Ovary (tissue), 9 donors: ENCODE data around the gene ESPN. TPM values are rescaled to one million over a fixed set of nuclear protein-coding genes. Genes with fewer than 3 reads are reported as not detected.
"Not testable (repeated sequence)": the region's sequence is repeated elsewhere in the genome, so short reads cannot be mapped to it uniquely, and the experiment has no call there.

Source experiments
- DNase-seq, 5 donors: peaks; one replicate each; pipeline ENCODE4 v3.0.0-alpha.2; 2019 to 2020
- H3K27ac ChIP-seq, 2 donors: fragments of 200-600 bp; one replicate each; pipeline versions ENCODE4 v1.5.1 to v1.8.0; 2019 to 2022
- H3K27me3 ChIP-seq: fragments of 200-600 bp; one replicate; pipeline ENCODE4 v1.8.0; 2022
- H3K36me3 ChIP-seq: fragments of 200-600 bp; sonication (generic); one replicate; pipeline ENCODE4 v1.5.1; 2019
- H3K4me1 ChIP-seq: one replicate; pipeline ENCODE4 v1.8.1; 2013; ENCODE audit warnings: mild to moderate bottlenecking, moderate library complexity; ENCODE audit not compliant: insufficient read depth
- H3K4me3 ChIP-seq: fragments of 200-600 bp; sonication (generic); one replicate; pipeline ENCODE4 v1.5.1; 2017
- H3K9me3 ChIP-seq, 2 donors: fragments of 200-600 bp in 1 of 2; sonication (generic) in 1 of 2; one replicate each; pipeline versions ENCODE4 v1.5.1 to v1.8.1; 2013 to 2019; ENCODE audit warnings: mild to moderate bottlenecking in 1 of 2, moderate library complexity in 1 of 2
- EP300 ChIP-seq: sonication (generic); formaldehyde crosslinking; IDR thresholded peaks from one replicate; pipeline ENCODE4 v1.6.1; 2017; ENCODE audit warnings: antibody characterized with exemption
- POLR2A ChIP-seq: fragments of 450-650 bp; IDR thresholded peaks from one replicate; pipeline ENCODE4 v1.6.1; 2017; ENCODE audit warnings: antibody characterized with exemption, mild to moderate bottlenecking, moderate library complexity
- WGBS, 3 donors: extraction: QIAGEN DNeasy Blood & Tissue Kit in 1 of 3; methylation state at CpG; one replicate each; pipeline versions ENCODE4 v1.1.5 to v1.1.7; 2013 to 2017; 5-methylcytosine and 5-hydroxymethylcytosine counted together
- intact Hi-C, 4 donors: fragments of 100-400 bp; cut with DNase I; formaldehyde crosslinking; loops; one replicate each; pipeline versions ENCODE4 v1.11.0 to v1.15.1; 2022 to 2023
- polyA plus RNA-seq, 2 donors: library from polyadenylated mRNA; stranded (reverse); fragments of 200-250 nt in 1 of 2; fragments of 350-450 nt in 1 of 2; fragmentation: Illumina TruSeq in 1 of 2; extraction: RNeasy Lipid Tissue Mini Kit (QIAGEN cat#74804) in 1 of 2; gene quantifications; one replicate each; pipeline ENCODE4 v1.2.3, GENCODE V29; 2013 to 2014
- total RNA-seq, 7 donors: library from RNA; depleted of rRNA in 2 of 7; stranded (reverse); fragments of >200 nt in 2 of 7; fragmentation: NEBNext Ultra II Directional in 3 of 7; extraction: Animal tissue kit (Norgen Biotek cat#: 25700) in 3 of 7; gene quantifications; one replicate each; pipeline versions ENCODE4 v1.1.0 to v1.2.4, GENCODE V29; 2016 to 2023
- TF ChIP-seq, protein P1 (sequence below), 3 donors: fragments of 450-650 bp in 2 of 3; fragments of 200-600 bp in 1 of 3; IDR thresholded peaks; one replicate each; pipeline versions ENCODE4 v1.5.1 to v1.8.0; 2016 to 2022; ENCODE audit warnings: antibody characterized with exemption in 3 of 3, mild to moderate bottlenecking in 1 of 3
- donor health status: DM: no; HTN: no; CAD: no; lungs with moderate emphysema.
- donor health status: DM: no; HTN: no; CAD: no.
- donor health status: Bipolar disorder and iron deficiency.
- donor health status: DM: yes; HTN: yes; CAD: no.
- donor health status: DM: no; HTN: no; CAD: no.
- donor health status: DM: yes; HTN: yes; CAD: no.

Gene ESPN
- total and polyA plus RNA-seq, 9 donors: 0.11 to 46.2 (median 1.5) TPM; not detected in 1

DNA sequence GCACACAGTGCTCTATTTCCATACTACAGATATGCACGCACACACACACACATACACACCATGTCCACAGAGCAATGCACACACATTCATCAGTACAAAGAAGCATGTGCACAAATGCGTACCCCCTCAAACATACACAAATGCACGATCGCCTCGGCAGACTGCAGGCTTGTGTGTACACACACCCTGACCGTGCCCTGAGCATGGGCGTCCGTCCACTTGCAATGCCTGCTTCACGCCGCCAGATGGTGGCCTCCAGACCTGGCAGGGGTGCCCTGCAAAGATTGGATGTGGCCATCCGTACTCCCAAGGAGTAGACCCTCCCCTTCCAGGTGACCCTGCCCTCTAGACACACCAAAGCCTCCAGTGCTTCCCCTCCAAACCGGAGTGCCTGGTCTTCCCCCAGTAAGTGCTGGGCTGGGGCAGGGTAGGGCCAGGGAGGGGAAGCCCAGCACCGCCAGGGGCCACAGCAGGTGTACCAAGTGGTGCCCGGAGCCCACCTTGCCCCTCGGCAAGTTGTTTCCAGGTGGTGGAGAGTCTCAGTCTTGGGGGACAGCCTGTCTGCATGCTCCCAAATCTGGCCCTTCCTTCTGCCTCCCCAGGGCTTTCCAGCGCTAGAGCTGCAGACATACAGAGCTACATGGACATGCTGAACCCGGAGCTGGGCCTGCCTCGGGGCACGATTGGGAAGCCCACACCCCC, 20.6 kb downstream of the ESPN start:
- Histone ChIP-seq H3K27me3 (no peaks in the 10 kb centered on the region), H3K27ac (no peak overlapping the region), H3K9me3 (no peaks in the 10 kb centered on the region), H3K4me1 (peaks cover under 1% of the 10 kb centered on the region), H3K4me3 (no peak overlapping the region), H3K36me3 (no peaks in the 10 kb centered on the region)
- DNase-seq: no peak
- TF ChIP-seq, protein P1, sequence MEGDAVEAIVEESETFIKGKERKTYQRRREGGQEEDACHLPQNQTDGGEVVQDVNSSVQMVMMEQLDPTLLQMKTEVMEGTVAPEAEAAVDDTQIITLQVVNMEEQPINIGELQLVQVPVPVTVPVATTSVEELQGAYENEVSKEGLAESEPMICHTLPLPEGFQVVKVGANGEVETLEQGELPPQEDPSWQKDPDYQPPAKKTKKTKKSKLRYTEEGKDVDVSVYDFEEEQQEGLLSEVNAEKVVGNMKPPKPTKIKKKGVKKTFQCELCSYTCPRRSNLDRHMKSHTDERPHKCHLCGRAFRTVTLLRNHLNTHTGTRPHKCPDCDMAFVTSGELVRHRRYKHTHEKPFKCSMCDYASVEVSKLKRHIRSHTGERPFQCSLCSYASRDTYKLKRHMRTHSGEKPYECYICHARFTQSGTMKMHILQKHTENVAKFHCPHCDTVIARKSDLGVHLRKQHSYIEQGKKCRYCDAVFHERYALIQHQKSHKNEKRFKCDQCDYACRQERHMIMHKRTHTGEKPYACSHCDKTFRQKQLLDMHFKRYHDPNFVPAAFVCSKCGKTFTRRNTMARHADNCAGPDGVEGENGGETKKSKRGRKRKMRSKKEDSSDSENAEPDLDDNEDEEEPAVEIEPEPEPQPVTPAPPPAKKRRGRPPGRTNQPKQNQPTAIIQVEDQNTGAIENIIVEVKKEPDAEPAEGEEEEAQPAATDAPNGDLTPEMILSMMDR (IDR thresholded peaks at IDR 0.05): no peak
- TF ChIP-seq POLR2A (no peak), EP300 (no peak)
- WGBS, 3 donors: 49 to 64% (median 51%) methylated on average over 19 of the region's 19 CpGs
- intact Hi-C loops: no loop called here

DNA sequence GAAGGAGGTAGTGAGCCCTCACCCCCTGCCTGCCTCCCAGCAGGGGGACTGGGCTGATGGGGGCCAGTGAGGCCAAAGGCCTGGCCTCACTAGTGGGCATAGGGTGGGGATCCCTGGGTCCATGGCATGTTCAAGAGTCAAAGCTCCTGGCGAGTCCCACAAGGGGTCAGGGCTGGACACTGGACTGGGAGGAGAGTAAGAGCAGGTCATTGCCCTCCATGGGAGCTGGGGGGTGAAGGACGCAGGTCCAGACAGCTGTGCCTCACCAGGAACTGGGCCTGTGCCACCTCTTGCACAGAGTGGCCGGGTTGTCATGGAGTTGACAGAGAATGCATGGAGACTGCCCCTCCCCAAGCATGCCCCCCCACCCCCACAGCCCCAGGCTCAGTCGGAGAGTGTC, 21.4 kb downstream of the ESPN start:
- intact Hi-C loops, H3K4me1 ChIP-seq, H3K27ac ChIP-seq, H3K27me3 ChIP-seq, DNase-seq, H3K4me3 ChIP-seq, H3K9me3 ChIP-seq, H3K36me3 ChIP-seq: not testable (repeated sequence)
- WGBS, 3 donors: 70 to 75% (median 75%) methylated on average over 3 to 4 of the region's 4 CpGs

DNA sequence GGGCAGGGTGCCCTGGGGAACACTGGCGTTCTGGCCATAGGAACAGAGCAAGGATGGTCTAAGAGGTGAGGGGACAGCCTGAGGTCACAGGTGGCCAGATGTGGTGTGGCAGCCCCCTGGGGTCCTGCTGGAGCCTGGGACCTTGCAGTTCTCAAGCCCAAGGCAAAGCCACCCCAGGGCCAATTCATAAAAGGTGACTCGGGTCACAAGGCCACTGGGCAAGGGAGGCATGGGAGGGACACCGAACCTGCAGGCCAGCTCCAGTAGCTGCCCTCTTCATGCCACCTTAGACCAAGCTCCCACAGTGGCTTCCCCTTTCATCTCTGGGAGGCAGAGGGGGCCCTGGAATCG, 22.1 kb downstream of the ESPN start:
- intact Hi-C loops: no loop called here
- Histone ChIP-seq H3K4me3 (no peak overlapping the region), H3K4me1 (no peaks in the 10 kb centered on the region), H3K36me3 (no peaks in the 10 kb centered on the region), H3K27ac (no peak overlapping the region), H3K9me3 (no peaks in the 10 kb centered on the region), H3K27me3 (no peaks in the 10 kb centered on the region)
- TF ChIP-seq, protein P1 (IDR thresholded peaks at IDR 0.05): no peak
- TF ChIP-seq POLR2A: no peak
- TF ChIP-seq EP300: no peak
- 55 to 59% (median 57%) methylated on average over 4 of the region's 4 CpGs for WGBS, 3 donors
- DNase-seq: no peak

DNA sequence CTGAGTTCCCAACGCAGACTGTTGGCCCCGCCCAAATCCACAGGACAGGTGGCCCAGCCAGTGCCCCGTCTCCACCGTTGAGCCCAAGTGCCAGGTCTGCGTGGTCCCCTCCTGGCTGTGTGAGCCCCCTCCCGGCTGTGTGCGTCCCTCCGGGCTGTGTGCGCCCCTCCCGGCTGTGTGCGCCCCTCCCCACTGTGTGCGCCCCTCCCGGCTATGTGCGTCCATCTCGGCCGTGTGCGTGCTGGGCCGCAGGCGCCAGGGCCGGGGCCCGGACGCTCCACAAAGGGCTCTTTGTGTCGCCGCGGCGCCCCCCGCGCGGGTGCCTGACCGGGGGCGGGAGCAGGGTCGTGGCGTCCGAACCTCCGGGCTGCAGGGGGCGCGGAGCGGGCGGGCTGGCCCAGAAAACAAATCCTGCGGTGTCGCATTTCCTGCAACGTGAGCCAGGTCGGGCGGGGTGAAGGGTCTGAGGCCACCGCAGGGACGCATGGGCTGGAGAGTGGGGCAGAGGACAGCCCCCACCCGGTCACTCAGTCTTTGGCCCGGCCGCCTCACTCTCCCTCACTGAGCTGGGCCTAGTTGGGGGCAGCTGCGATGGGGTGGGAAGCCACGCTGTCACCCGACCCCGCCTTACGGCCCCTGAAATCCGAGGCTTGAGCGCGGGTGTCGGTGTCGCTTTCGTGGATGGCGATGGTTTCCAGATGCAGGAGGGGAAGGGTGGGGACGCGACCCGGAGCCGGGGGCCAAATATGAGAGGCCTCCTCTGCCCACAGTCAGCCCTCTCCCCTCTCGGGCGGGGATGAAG, 22.6 kb downstream of the ESPN start:
- H3K9me3 ChIP-seq: no peaks in the 10 kb centered on the region
- TF ChIP-seq POLR2A (no peak), EP300 (no peak)
- TF ChIP-seq, protein P1 (IDR thresholded peaks at IDR 0.05): no peak
- intact Hi-C loops: no loop called here
- no peak overlapping the region for H3K4me3 ChIP-seq
- H3K27me3 ChIP-seq: no peaks in the 10 kb centered on the region
- no peaks in the 10 kb centered on the region for H3K36me3 ChIP-seq
- H3K27ac ChIP-seq: no peak overlapping the region
- no peaks in the 10 kb centered on the region for H3K4me1 ChIP-seq
- WGBS, 3 donors: 2 to 4% (median 2%) methylated on average over 38 to 67 of the region's 67 CpGs
- no peak for DNase-seq
